Measurements from ENCODE around the gene IGLL1. TPM values are rescaled to one million over a fixed set of nuclear protein-coding genes. Genes with fewer than 3 reads are reported as not detected.

IGLL1 gene
- total RNA-seq, 1 donor from 2014 or later, result not detected

Small RNAs within 50 kb of the gene (small RNA-seq; reads per million reads assigned to genes)
- gene AP000346.3 (ENCODE audit: low replicate concordance), result not detected

Other genes starting within 250 kb of the IGLL1 start
- gene DRICH1, start 52.0 kb upstream of the IGLL1 start, total RNA-seq, result 0.49 TPM
- not detected for gene RGL4, start 110.7 kb upstream of the IGLL1 start, total RNA-seq
- 4.4 TPM for gene ZNF70, start 170.8 kb upstream of the IGLL1 start, total RNA-seq
- gene VPREB3, start 174.1 kb upstream of the IGLL1 start, total RNA-seq, result not detected
- 0.25 TPM for gene C22orf15, start 182.7 kb upstream of the IGLL1 start, total RNA-seq
- 5.4 TPM for gene CHCHD10, start 187.7 kb upstream of the IGLL1 start, total RNA-seq
- 12.8 TPM for gene MMP11, start 192.6 kb upstream of the IGLL1 start, total RNA-seq
- 30.0 TPM for gene SMARCB1, start 206.7 kb upstream of the IGLL1 start, total RNA-seq

Measured in temporal lobe (tissue), 2 donors.